Sigmoid colon (tissue), 7 donors: ENCODE results near the gene PELI2. TPM values are rescaled to one million over a fixed set of nuclear protein-coding genes. Genes with fewer than 3 reads are reported as not detected.
A peak's percentile ranks its signal among the peaks of the same experiment; 100 is the strongest.

ENCODE experiments used
- DNase-seq: peaks from one replicate; pipeline ENCODE4 v3.0.0-alpha.2; 2019
- H3K27ac ChIP-seq, 4 donors: fragments of 200-600 bp; sonication (generic); one replicate each; pipeline ENCODE4 v1.5.1; 2016 to 2019; ENCODE audit warnings: mild to moderate bottlenecking in 1 of 4
- H3K27me3 ChIP-seq, 3 donors: fragments of 200-600 bp; sonication (generic); one replicate each; pipeline ENCODE4 v1.5.1; 2019; ENCODE audit warnings: mild to moderate bottlenecking in 1 of 3
- H3K36me3 ChIP-seq, 4 donors: fragments of 200-600 bp; sonication (generic); one replicate each; pipeline ENCODE4 v1.5.1; 2016 to 2019
- H3K4me1 ChIP-seq, 4 donors: fragments of 200-600 bp; sonication (generic); one replicate each; pipeline ENCODE4 v1.5.1; 2017 to 2019
- H3K4me3 ChIP-seq, 4 donors: fragments of 200-600 bp; sonication (generic); one replicate each; pipeline ENCODE4 v1.5.1; 2017 to 2019; ENCODE audit warnings: mild to moderate bottlenecking in 2 of 4, moderate library complexity in 1 of 4
- H3K9me3 ChIP-seq, 4 donors: fragments of 200-600 bp in 3 of 4; sonication (generic) in 3 of 4; one replicate each; pipeline versions ENCODE4 v1.5.1 to v1.6.1; 2013 to 2019
- EP300 ChIP-seq, 4 donors: sonication (generic); formaldehyde crosslinking; IDR thresholded peaks; one replicate each; pipeline ENCODE4 v1.6.1; 2017; ENCODE audit warnings: antibody characterized with exemption in 4 of 4
- POLR2A ChIP-seq, 2 donors: fragments of 450-650 bp; IDR thresholded peaks; one replicate each; pipeline ENCODE4 v1.6.1; 2016; ENCODE audit warnings: antibody characterized with exemption in 2 of 2, mild to moderate bottlenecking in 2 of 2, moderate library complexity in 2 of 2
- POLR2AphosphoS5 ChIP-seq, 4 donors: sonication (generic); formaldehyde crosslinking; IDR thresholded peaks; one replicate each; pipeline ENCODE4 v1.6.1; 2017; ENCODE audit warnings: antibody characterized with exemption in 4 of 4
- WGBS, 2 donors: extraction: QIAGEN DNeasy Blood & Tissue Kit; methylation state at CpG; one replicate each; pipeline ENCODE4 v1.1.7; 2013; 5-methylcytosine and 5-hydroxymethylcytosine counted together
- intact Hi-C: fragments of 100-400 bp; cut with DNase I; formaldehyde crosslinking; loops from one replicate; pipeline ENCODE4 v1.15.1; 2023
- polyA plus RNA-seq, 3 donors: library from polyadenylated mRNA; stranded (reverse); fragments of 200-250 nt; gene quantifications; one replicate each; pipeline ENCODE4 v1.2.3, GENCODE V29; 2013
- total RNA-seq, 4 donors: library from RNA; depleted of rRNA; stranded (reverse); fragments of >200 nt; gene quantifications; one replicate each; pipeline ENCODE4 v1.1.0, GENCODE V29; 2016
- TF ChIP-seq, protein P1 (sequence below), 4 experiments: fragments of 450-650 bp in 3 of 4; fragments of 200-600 bp in 1 of 4; IDR thresholded peaks; one replicate each; pipeline ENCODE4 v1.5.1; 2016 to 2019; ENCODE audit warnings: antibody characterized with exemption in 4 of 4, mild to moderate bottlenecking in 3 of 4, moderate library complexity in 2 of 4
- donor health status: healthy with polysubstance abuse.
- donor health status: Bipolar disorder and iron deficiency.
- donor health status: healthy.

PELI2 gene
- total and polyA plus RNA-seq, 7 donors, result 4.5 to 34.3 (median 26.3) TPM

DNA sequence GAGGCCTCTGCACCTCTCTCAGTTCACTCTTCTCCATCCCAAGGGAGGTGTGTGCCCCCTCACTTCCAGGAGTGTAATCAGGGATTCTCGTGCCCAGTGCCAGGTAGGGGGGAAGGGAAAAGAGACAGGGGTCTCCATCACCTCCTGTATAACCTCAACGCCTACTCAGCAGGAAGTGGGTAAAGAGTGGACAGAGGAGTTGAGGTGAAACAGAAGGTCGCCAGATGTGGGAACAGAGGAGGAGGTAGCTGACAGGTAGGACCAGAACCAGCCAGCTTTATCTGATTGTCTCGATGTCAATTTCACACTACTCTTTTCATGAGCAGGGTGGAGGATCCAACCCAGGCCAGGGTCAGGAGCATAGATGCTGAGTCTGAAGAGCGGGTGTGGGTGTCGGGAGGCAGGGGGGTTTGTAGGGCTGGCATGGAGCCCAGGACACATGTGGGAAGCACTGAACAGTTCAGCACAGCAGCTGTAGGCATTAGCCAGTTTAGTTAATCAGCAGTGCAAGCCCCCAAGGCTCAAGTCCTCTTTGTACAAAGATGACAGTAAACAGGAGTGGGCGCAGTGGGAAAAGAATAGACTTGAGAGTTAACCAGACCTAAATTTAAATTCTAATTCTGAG is 213.5 kb downstream of the PELI2 start:
- no peaks in the 10 kb centered on the region for H3K36me3 ChIP-seq
- 85 to 88% methylated on average over 7 of the region's 7 CpGs for WGBS, 2 donors
- no peaks in the 10 kb centered on the region for H3K27me3 ChIP-seq
- no peak for DNase-seq
- no peaks in the 10 kb centered on the region for H3K9me3 ChIP-seq
- no peak overlapping the region for H3K4me3 ChIP-seq
- TF ChIP-seq POLR2AphosphoS5 (IDR thresholded peaks at IDR 0.05) (no peak), EP300 (IDR thresholded peaks at IDR 0.05) (no peak), POLR2A (IDR thresholded peaks at IDR 0.05) (no peak)
- TF ChIP-seq, protein P1, sequence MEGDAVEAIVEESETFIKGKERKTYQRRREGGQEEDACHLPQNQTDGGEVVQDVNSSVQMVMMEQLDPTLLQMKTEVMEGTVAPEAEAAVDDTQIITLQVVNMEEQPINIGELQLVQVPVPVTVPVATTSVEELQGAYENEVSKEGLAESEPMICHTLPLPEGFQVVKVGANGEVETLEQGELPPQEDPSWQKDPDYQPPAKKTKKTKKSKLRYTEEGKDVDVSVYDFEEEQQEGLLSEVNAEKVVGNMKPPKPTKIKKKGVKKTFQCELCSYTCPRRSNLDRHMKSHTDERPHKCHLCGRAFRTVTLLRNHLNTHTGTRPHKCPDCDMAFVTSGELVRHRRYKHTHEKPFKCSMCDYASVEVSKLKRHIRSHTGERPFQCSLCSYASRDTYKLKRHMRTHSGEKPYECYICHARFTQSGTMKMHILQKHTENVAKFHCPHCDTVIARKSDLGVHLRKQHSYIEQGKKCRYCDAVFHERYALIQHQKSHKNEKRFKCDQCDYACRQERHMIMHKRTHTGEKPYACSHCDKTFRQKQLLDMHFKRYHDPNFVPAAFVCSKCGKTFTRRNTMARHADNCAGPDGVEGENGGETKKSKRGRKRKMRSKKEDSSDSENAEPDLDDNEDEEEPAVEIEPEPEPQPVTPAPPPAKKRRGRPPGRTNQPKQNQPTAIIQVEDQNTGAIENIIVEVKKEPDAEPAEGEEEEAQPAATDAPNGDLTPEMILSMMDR (IDR thresholded peaks at IDR 0.05), result no peak
- intact Hi-C loops, result no loop called here
- no peak overlapping the region for H3K27ac ChIP-seq
- peaks cover 0 to 12% (median 8%) of the 10 kb centered on the region in 4 donors for H3K4me1 ChIP-seq

- TF ChIP-seq POLR2A (IDR thresholded peaks at IDR 0.05) (no peak), POLR2AphosphoS5 (IDR thresholded peaks at IDR 0.05) (peak in 2 of 4 donors; percentile 24 to 53)
- peaks cover 0 to 12% (median 8%) of the 10 kb centered on the region in 4 donors for H3K4me1 ChIP-seq
- no peak overlapping the region for H3K4me3 ChIP-seq
- WGBS, 2 donors, result 72 to 73% methylated on average over 9 of the region's 9 CpGs
- H3K27me3 ChIP-seq, result no peaks in the 10 kb centered on the region
- peak overlapping the region in 1 of 4 donors; percentile 47 for H3K27ac ChIP-seq
- intact Hi-C loops, result no loop called here
- no peak for DNase-seq
- H3K36me3 ChIP-seq, result no peaks in the 10 kb centered on the region
- H3K9me3 ChIP-seq, result no peaks in the 10 kb centered on the region
These were observed 215.4 kb downstream of the PELI2 start for GRCh38 chr14:56333359-56334292.

GRCh38 chr14:56334458-56334857 is 216.2 kb downstream of the PELI2 start:
- Histone ChIP-seq H3K36me3 (no peaks in the 10 kb centered on the region), H3K27ac (no peak overlapping the region), H3K27me3 (no peaks in the 10 kb centered on the region), H3K4me1 (peaks cover 0 to 13% (median 9%) of the 10 kb centered on the region in 4 donors), H3K9me3 (no peaks in the 10 kb centered on the region), H3K4me3 (no peak overlapping the region)
- intact Hi-C loops, result no loop called here
- TF ChIP-seq, protein P1 (IDR thresholded peaks at IDR 0.05), result no peak
- no peak for TF ChIP-seq POLR2AphosphoS5 (IDR thresholded peaks at IDR 0.05)
- no peak for TF ChIP-seq EP300 (IDR thresholded peaks at IDR 0.05)
- no peak for TF ChIP-seq POLR2A (IDR thresholded peaks at IDR 0.05)
- no peak for DNase-seq
- WGBS, 2 donors, result 81 to 85% methylated on average over 1 of the region's 1 CpG

- no peak for DNase-seq
- no peaks in the 10 kb centered on the region for H3K36me3 ChIP-seq
- no peak overlapping the region for H3K27ac ChIP-seq
- no peaks in the 10 kb centered on the region for H3K9me3 ChIP-seq
- WGBS, 2 donors, result 89 to 93% methylated on average over 4 of the region's 4 CpGs
- H3K4me3 ChIP-seq, result no peak overlapping the region
- intact Hi-C loops, result no loop called here
- H3K4me1 ChIP-seq, result peaks cover 0 to 33% (median 29%) of the 10 kb centered on the region in 4 donors
- TF ChIP-seq EP300 (IDR thresholded peaks at IDR 0.05) (no peak), POLR2A (IDR thresholded peaks at IDR 0.05) (no peak), POLR2AphosphoS5 (IDR thresholded peaks at IDR 0.05) (no peak)
- TF ChIP-seq, protein P1 (IDR thresholded peaks at IDR 0.05), result no peak
- H3K27me3 ChIP-seq, result no peaks in the 10 kb centered on the region
These were observed 220.5 kb downstream of the PELI2 start for GRCh38 chr14:56338674-56339073.
